Peyer's patch (tissue), 4 donors: Measurements from ENCODE around the gene FAM83G.
"Not testable (repeated sequence)": the region's sequence is repeated elsewhere in the genome, so short reads cannot be mapped to it uniquely, and the experiment has no call there.

Experiments
- CTCF ChIP-seq, 6 experiments: fragments of 450-650 bp in 4 of 6; fragments of 200-600 bp in 2 of 6; sonication (generic) in 1 of 6; IDR thresholded peaks; one replicate each; pipeline ENCODE4 v1.5.1; 2017 to 2019; ENCODE audit warnings: antibody characterized with exemption in 6 of 6, mild to moderate bottlenecking in 3 of 6, moderate library complexity in 1 of 6
- POLR2A ChIP-seq, 2 donors: fragments of 450-650 bp; IDR thresholded peaks; one replicate each; pipeline ENCODE4 v1.5.1; 2017; ENCODE audit warnings: antibody characterized with exemption in 2 of 2, mild to moderate bottlenecking in 2 of 2, moderate library complexity in 2 of 2

GRCh38 chr17:19037547-19037946 lies 33.0 kb upstream of the FAM83G start:
- TF ChIP-seq CTCF, POLR2A (IDR thresholded peaks at IDR 0.05): not testable (repeated sequence)
